DND-41 (cell line): ENCODE results near the gene L3MBTL4.
"Not testable (repeated sequence)": the region's sequence is repeated elsewhere in the genome, so short reads cannot be mapped to it uniquely, and the experiment has no call there.

ENCODE experiments used
- ATAC-seq: fragments of 200-7000 bp; cut with Tn5 transposase; 3 replicates; pipeline ENCODE4 v1.9.1; 2021; ENCODE audit warnings: low read depth; ENCODE audit not compliant: insufficient read depth
- DNase-seq: peaks from one replicate; pipeline ENCODE4 v3.0.0-alpha.2; 2020
- H2AFZ ChIP-seq: 2 replicates; pipeline ENCODE4 v1.6.0; 2012; ENCODE audit warnings: low read depth, low read length
- H3K27ac ChIP-seq: 2 replicates; pipeline ENCODE4 v1.5.1; 2012; ENCODE audit warnings: low read length, inconsistent platforms
- H3K27me3 ChIP-seq: fragments of 200-600 bp; sonication (generic); 2 replicates; pipeline ENCODE4 v1.6.0; 2012; ENCODE audit warnings: low read length, mild to moderate bottlenecking, inconsistent platforms; ENCODE audit not compliant: insufficient read depth, poor library complexity
- H3K36me3 ChIP-seq: 2 replicates; pipeline ENCODE4 v1.5.1; 2012; ENCODE audit warnings: low read length, inconsistent platforms; ENCODE audit not compliant: insufficient read depth
- H3K4me1 ChIP-seq: 2 replicates; pipeline ENCODE4 v1.5.1; 2012; ENCODE audit warnings: mild to moderate bottlenecking, low read length; ENCODE audit not compliant: insufficient read depth
- H3K4me2 ChIP-seq: 2 replicates; pipeline ENCODE4 v1.6.0; 2012; ENCODE audit warnings: mild to moderate bottlenecking, moderate library complexity, low read length, inconsistent platforms; ENCODE audit not compliant: insufficient read depth
- H3K4me3 ChIP-seq, 2 experiments: fragments of 200-600 bp in 1 of 2; shearing (Covaris generic) in 1 of 2; 2 replicates each; pipeline ENCODE4 v1.5.1; 2012 to 2016; ENCODE audit warnings: inconsistent platforms in 2 of 2, low read length in 2 of 2, mild to moderate bottlenecking in 2 of 2, low read depth in 1 of 2, moderate library complexity in 1 of 2
- H3K79me2 ChIP-seq: 2 replicates; pipeline ENCODE4 v1.6.0; 2012; ENCODE audit warnings: low read length, inconsistent platforms; ENCODE audit not compliant: insufficient read depth
- H3K9ac ChIP-seq: 2 replicates; pipeline ENCODE4 v1.6.0; 2012; ENCODE audit warnings: low read depth, mild to moderate bottlenecking, inconsistent platforms, low read length, moderate library complexity
- H3K9me3 ChIP-seq: 2 replicates; pipeline ENCODE4 v1.5.1; 2012; ENCODE audit warnings: low read length, moderate library complexity, mild to moderate bottlenecking, inconsistent platforms; ENCODE audit not compliant: insufficient read depth, severe bottlenecking
- H4K20me1 ChIP-seq: 2 replicates; pipeline ENCODE4 v1.6.0; 2012; ENCODE audit warnings: low read length; ENCODE audit not compliant: insufficient read depth
- CTCF ChIP-seq: IDR thresholded peaks from 2 replicates; pipeline ENCODE4 v1.5.1; 2012; ENCODE audit warnings: borderline replicate concordance, low read length, moderate library complexity, mild to moderate bottlenecking; ENCODE audit not compliant: poor library complexity, severe bottlenecking; ENCODE audit errors: extremely low read depth
- EZH2 ChIP-seq: IDR thresholded peaks from 3 replicates; pipeline ENCODE4 v1.6.1; 2012; ENCODE audit warnings: borderline replicate concordance, low read depth, mild to moderate bottlenecking, moderate library complexity, low read length, inconsistent platforms; ENCODE audit not compliant: severe bottlenecking

Gene L3MBTL4

DNA sequence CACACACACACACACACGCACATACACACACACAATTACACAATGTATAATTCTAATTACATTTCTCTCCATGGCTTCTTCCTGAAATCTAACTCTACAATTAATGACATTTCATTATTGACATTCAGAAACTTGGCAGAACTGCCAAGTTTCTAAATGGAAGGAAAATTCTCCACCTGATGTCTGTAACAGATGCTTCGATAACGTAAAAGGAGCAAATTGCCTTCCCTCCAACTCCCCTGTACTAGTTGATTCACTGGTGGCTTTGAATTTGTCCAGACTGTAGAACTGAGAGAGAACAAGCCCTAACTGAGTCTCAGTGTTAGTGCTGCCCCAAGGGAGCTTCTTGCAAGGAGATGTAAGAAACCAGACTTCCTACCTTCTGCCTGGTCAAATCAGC, 264.3 kb downstream of the L3MBTL4 start:
- H3K36me3 ChIP-seq: no peaks in the 10 kb centered on the region
- H3K9me3 ChIP-seq: peaks cover 4% of the 10 kb centered on the region
- no peak overlapping the region for H3K27ac ChIP-seq
- H3K79me2 ChIP-seq: no peaks in the 10 kb centered on the region
- H3K27me3 ChIP-seq: no peaks in the 10 kb centered on the region
- H2AFZ ChIP-seq: no peak overlapping the region
- no peak for ATAC-seq
- TF ChIP-seq EZH2: no peak
- no peak for TF ChIP-seq CTCF
- no peaks in the 10 kb centered on the region for H4K20me1 ChIP-seq
- H3K4me2 ChIP-seq: no peak overlapping the region
- H3K4me1 ChIP-seq: no peaks in the 10 kb centered on the region
- no peak for DNase-seq
- H3K4me3 ChIP-seq: no peak overlapping the region
- H3K9ac ChIP-seq: no peak overlapping the region

DNA sequence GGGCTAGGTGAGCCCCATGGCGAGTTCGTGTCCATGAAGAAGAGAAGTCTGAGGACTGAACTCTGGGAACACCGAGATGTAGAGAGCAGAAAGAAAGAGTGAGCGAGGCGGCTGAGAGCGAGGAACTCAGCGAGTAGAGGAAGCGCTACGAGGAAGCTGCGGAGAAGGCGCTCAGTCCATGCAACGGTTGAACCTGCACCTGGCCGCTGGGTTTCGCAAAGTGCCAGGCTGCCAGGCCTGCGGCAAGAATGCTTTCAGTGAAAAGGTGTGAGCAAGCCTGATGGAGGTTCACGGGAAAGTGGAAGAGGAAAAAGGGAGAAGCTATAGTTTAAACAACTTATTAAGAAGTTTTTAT, 268.4 kb downstream of the L3MBTL4 start:
- no peaks in the 10 kb centered on the region for H4K20me1 ChIP-seq
- no peaks in the 10 kb centered on the region for H3K36me3 ChIP-seq
- H3K4me1 ChIP-seq: no peaks in the 10 kb centered on the region
- no peak overlapping the region for H2AFZ ChIP-seq
- ATAC-seq: no peak
- H3K27ac ChIP-seq: no peak overlapping the region
- H3K9me3 ChIP-seq: no peaks in the 10 kb centered on the region
- H3K27me3 ChIP-seq: no peaks in the 10 kb centered on the region
- H3K4me2 ChIP-seq: no peak overlapping the region
- TF ChIP-seq CTCF: no peak
- DNase-seq: no peak
- no peak overlapping the region for H3K4me3 ChIP-seq
- H3K9ac ChIP-seq: no peak overlapping the region
- no peaks in the 10 kb centered on the region for H3K79me2 ChIP-seq

GRCh38 chr18:6145645-6146306, 268.9 kb downstream of the L3MBTL4 start:
- no peak overlapping the region for H3K9ac ChIP-seq
- DNase-seq (no peak), ATAC-seq (no peak)
- no peaks in the 10 kb centered on the region for H3K36me3 ChIP-seq
- no peak overlapping the region for H3K4me3 ChIP-seq
- H4K20me1 ChIP-seq: no peaks in the 10 kb centered on the region
- no peak overlapping the region for H3K27ac ChIP-seq
- H3K79me2 ChIP-seq: no peaks in the 10 kb centered on the region
- H3K9me3 ChIP-seq: no peaks in the 10 kb centered on the region
- no peak overlapping the region for H2AFZ ChIP-seq
- H3K27me3 ChIP-seq: no peaks in the 10 kb centered on the region
- no peaks in the 10 kb centered on the region for H3K4me1 ChIP-seq
- TF ChIP-seq CTCF (no peak), EZH2 (no peak)
- H3K4me2 ChIP-seq: no peak overlapping the region

DNA sequence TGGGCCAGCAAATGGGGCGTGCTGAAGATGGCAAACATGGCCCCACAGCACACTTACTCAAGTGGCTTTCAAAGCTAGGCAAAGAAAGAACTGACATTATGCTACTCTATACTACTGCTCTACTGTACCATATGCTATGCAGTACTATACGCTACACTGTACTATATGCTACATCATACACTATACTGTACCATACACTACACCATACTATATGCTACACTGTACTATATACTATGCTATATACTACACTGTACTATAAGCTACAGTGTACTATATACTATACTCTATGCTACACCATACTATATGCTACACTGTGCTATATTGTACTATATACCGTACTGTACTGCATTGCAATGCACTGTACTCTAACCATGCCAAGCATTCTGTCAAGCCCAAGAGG, 275.7 kb downstream of the L3MBTL4 start:
- no peaks in the 10 kb centered on the region for H3K79me2 ChIP-seq
- H4K20me1 ChIP-seq: no peaks in the 10 kb centered on the region
- ATAC-seq (no peak), DNase-seq (no peak)
- H3K4me3 ChIP-seq: no peak overlapping the region
- no peak overlapping the region for H3K9ac ChIP-seq
- TF ChIP-seq EZH2 (no peak), CTCF (no peak)
- no peaks in the 10 kb centered on the region for H3K36me3 ChIP-seq
- peaks cover 4% of the 10 kb centered on the region for H3K9me3 ChIP-seq
- no peak overlapping the region for H3K27ac ChIP-seq
- no peak overlapping the region for H2AFZ ChIP-seq
- H3K4me1 ChIP-seq: no peaks in the 10 kb centered on the region
- H3K4me2 ChIP-seq: no peak overlapping the region
- H3K27me3 ChIP-seq: no peaks in the 10 kb centered on the region

DNA sequence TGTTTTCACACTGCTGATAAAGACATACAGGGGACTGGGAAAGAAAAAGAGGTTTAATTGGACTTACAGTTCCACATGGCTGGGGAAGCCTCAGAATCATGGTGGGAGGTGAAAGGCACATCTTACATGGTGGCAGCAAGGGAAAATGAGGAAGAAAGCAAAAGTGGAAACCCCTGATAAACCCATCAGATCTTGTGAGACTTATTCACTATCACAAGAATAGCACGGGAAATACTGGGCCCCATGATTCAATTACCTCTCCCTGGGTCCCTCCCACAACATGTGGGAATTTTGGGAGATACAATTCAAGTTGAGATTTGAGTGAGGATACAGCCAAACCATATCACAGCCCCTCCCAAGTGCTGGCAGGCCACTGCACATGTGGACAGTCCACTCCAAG, 278.8 kb downstream of the L3MBTL4 start:
- not testable (repeated sequence) for H3K36me3 ChIP-seq, H3K9me3 ChIP-seq, H3K79me2 ChIP-seq, H3K27me3 ChIP-seq, DNase-seq, H2AFZ ChIP-seq, H3K4me2 ChIP-seq, H3K4me3 ChIP-seq, H3K27ac ChIP-seq, H3K4me1 ChIP-seq, H3K9ac ChIP-seq, H4K20me1 ChIP-seq, ATAC-seq
